ENCODE measurements around the gene ZMYM4.

Gene ZMYM4

DNA sequence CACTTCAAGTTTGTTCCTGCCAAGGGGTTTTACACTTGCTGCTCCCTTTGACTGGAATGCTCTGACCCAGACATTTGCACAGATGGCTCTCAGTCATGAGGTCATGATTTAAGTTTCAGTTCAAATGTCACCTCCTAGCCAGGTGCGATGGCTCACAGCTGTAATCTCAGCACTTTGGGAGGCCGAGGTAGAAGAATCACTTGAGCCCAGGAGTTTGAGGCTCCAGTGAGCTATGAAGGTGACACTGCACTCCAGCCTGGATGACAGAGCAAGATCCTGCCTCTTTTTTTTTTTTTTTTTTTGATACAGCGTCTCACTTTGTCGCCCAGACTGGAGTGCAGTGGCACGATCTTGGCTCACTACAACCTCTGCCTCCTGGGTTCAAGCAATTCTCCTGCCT, 4.5 kb upstream of the ZMYM4 start:
- no peak for TF ChIP-seq SIN3A (IDR thresholded peaks at IDR 0.05; ENCODE audit: borderline replicate concordance, insufficient read depth, low read length)
- TF ChIP-seq TAF1 (IDR thresholded peaks at IDR 0.05; ENCODE audit: borderline replicate concordance, insufficient read depth, low read length) = no peak
- TF ChIP-seq POLR2AphosphoS5 (IDR thresholded peaks at IDR 0.05; ENCODE audit: low read depth, low read length) = no peak
- no peak for TF ChIP-seq FOXP2 (optimal IDR thresholded peaks at IDR 0.05; ENCODE audit: borderline replicate concordance, extremely low read depth, extremely low read length, insufficient read depth)
- TF ChIP-seq, protein P1, sequence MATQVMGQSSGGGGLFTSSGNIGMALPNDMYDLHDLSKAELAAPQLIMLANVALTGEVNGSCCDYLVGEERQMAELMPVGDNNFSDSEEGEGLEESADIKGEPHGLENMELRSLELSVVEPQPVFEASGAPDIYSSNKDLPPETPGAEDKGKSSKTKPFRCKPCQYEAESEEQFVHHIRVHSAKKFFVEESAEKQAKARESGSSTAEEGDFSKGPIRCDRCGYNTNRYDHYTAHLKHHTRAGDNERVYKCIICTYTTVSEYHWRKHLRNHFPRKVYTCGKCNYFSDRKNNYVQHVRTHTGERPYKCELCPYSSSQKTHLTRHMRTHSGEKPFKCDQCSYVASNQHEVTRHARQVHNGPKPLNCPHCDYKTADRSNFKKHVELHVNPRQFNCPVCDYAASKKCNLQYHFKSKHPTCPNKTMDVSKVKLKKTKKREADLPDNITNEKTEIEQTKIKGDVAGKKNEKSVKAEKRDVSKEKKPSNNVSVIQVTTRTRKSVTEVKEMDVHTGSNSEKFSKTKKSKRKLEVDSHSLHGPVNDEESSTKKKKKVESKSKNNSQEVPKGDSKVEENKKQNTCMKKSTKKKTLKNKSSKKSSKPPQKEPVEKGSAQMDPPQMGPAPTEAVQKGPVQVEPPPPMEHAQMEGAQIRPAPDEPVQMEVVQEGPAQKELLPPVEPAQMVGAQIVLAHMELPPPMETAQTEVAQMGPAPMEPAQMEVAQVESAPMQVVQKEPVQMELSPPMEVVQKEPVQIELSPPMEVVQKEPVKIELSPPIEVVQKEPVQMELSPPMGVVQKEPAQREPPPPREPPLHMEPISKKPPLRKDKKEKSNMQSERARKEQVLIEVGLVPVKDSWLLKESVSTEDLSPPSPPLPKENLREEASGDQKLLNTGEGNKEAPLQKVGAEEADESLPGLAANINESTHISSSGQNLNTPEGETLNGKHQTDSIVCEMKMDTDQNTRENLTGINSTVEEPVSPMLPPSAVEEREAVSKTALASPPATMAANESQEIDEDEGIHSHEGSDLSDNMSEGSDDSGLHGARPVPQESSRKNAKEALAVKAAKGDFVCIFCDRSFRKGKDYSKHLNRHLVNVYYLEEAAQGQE (IDR thresholded peaks at IDR 0.05; ENCODE audit: insufficient read depth in 1 of 2, low read depth in 2 of 2, low read length in 2 of 2) = no peak

DNA sequence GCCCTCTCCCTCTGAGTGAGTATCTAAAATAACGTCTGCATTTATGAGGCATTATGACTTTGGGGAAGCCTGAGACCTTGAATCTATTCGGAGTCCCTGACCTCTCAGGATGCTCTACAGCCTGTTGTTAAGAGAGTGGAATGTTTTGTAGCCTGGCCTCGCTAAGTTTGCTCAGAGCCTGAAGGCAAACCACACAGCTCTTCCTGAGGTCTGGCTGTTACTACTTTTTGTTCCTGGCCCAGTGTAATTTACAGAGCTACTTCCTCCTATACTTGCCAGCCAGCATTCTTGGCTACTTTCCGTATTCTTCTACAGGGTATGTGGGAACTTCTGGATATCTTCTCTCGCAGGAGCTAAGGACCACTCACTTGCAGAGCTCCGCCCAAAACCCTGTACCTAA, 3.6 kb upstream of the ZMYM4 start:
- TF ChIP-seq SIN3A (IDR thresholded peaks at IDR 0.05; ENCODE audit: borderline replicate concordance, insufficient read depth, low read length) (no peak), FOXP2 (optimal IDR thresholded peaks at IDR 0.05; ENCODE audit: borderline replicate concordance, extremely low read depth, extremely low read length, insufficient read depth) (no peak), TAF1 (IDR thresholded peaks at IDR 0.05; ENCODE audit: borderline replicate concordance, insufficient read depth, low read length) (no peak), POLR2AphosphoS5 (IDR thresholded peaks at IDR 0.05; ENCODE audit: low read depth, low read length) (no peak)
- TF ChIP-seq, protein P1 (IDR thresholded peaks at IDR 0.05; ENCODE audit: insufficient read depth in 1 of 2, low read depth in 2 of 2, low read length in 2 of 2) = no peak

DNA sequence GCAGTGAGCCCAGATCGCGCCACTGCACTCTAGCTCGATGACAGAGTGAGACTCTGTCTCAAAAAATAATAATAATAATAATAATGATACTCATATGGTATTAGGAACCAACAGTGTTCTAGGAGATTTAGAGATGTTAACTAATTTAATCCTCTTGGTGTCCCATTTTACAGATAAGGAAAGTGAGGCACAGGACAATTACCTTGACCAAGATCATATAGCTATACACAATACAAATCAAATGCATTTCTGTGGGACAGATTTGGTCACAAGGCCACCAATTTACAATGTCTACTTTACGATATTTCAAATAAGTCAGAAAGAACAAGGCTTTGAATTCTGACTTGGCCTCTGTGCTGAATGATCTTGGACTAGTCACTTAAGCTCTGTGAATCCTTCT, 2.2 kb upstream of the ZMYM4 start:
- TF ChIP-seq POLR2AphosphoS5 (IDR thresholded peaks at IDR 0.05; ENCODE audit: low read depth, low read length) = no peak
- no peak for TF ChIP-seq FOXP2 (optimal IDR thresholded peaks at IDR 0.05; ENCODE audit: borderline replicate concordance, extremely low read depth, extremely low read length, insufficient read depth)
- TF ChIP-seq SIN3A (IDR thresholded peaks at IDR 0.05; ENCODE audit: borderline replicate concordance, insufficient read depth, low read length) = no peak
- no peak for TF ChIP-seq TAF1 (IDR thresholded peaks at IDR 0.05; ENCODE audit: borderline replicate concordance, insufficient read depth, low read length)
- TF ChIP-seq, protein P1 (IDR thresholded peaks at IDR 0.05; ENCODE audit: insufficient read depth in 1 of 2, low read depth in 2 of 2, low read length in 2 of 2) = no peak

DNA sequence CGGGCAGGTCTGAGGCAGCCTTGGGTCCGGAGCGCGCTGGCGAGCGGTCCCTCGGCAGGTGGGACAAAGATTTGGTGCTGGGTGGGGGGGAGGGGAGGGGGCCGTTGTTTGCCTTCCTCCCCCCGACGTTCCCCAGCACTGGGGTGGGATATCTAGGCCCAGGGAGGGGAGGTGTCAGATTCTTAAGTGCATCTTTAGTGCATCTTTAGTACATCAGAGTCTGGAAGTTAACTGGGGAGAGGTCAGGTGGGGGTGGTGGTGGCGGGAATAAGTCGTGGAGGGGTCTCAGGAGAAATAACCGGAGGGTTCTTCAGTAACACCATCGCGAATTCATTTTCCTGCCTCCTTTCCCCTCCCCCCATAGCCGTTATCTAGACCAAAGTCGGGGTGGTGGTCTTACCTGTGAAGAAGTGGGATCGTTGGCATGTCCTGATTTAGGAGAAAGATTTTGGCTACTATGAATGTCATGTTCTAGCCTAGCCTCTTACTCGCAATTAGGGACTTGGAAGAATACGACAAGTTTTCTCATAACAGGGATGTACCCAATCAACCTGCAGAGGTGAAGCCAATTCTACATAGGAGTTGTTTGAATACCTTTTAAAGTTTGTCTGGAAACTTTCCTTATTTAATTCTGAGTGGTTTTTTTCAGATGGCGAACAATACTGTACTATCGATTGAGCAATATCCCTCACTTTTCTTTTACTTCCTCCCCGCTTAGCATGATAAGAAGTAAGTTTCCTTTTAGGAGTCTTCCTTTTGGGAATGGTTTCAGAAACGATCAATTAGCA, 886 bp downstream of the ZMYM4 start:
- TF ChIP-seq, protein P1 (IDR thresholded peaks at IDR 0.05; ENCODE audit: insufficient read depth in 1 of 2, low read depth in 2 of 2, low read length in 2 of 2) = no peak
- TF ChIP-seq POLR2AphosphoS5 (IDR thresholded peaks at IDR 0.05; ENCODE audit: low read depth, low read length) (no peak), SIN3A (IDR thresholded peaks at IDR 0.05; ENCODE audit: borderline replicate concordance, insufficient read depth, low read length) (no peak), TAF1 (IDR thresholded peaks at IDR 0.05; ENCODE audit: borderline replicate concordance, insufficient read depth, low read length) (no peak), FOXP2 (optimal IDR thresholded peaks at IDR 0.05; ENCODE audit: borderline replicate concordance, extremely low read depth, extremely low read length, insufficient read depth) (no peak)
